Body of pancreas (tissue), 4 donors: Measurements from ENCODE around the gene KIF1C.

ENCODE experiments used
- CTCF ChIP-seq, 7 experiments: fragments of 450-650 bp in 4 of 7; fragments of 200-600 bp in 3 of 7; sonication (generic) in 3 of 7; IDR thresholded peaks; one replicate each; pipeline ENCODE4 v1.5.1; 2016 to 2019; ENCODE audit warnings: antibody characterized with exemption in 7 of 7
- POLR2A ChIP-seq, 3 donors: fragments of 450-650 bp; IDR thresholded peaks; one replicate each; pipeline ENCODE4 v1.6.1; 2016; ENCODE audit warnings: antibody characterized with exemption in 3 of 3, mild to moderate bottlenecking in 2 of 3

- TF ChIP-seq CTCF (IDR thresholded peaks at IDR 0.05) (no peak), POLR2A (IDR thresholded peaks at IDR 0.05) (no peak)
Measured at GRCh38 chr17:5069724-5070123, 72.0 kb downstream of the KIF1C start.
